Right lobe of liver (tissue), 4 donors: ENCODE measurements around the gene ZC3H11A.

Source experiments
- CTCF ChIP-seq, 4 donors: fragments of 200-600 bp in 3 of 4; fragments of 450-650 bp in 1 of 4; IDR thresholded peaks; one replicate each; pipeline versions ENCODE4 v1.5.1 to v1.8.0; 2016 to 2022; ENCODE audit warnings: antibody characterized with exemption in 4 of 4, mild to moderate bottlenecking in 2 of 4
- POLR2A ChIP-seq: fragments of 450-650 bp; IDR thresholded peaks from one replicate; pipeline ENCODE4 v1.6.1; 2017; ENCODE audit warnings: antibody characterized with exemption, mild to moderate bottlenecking
- donor health status: DM: no; HTN: no; CAD: no.
- donor health status: DM: no; HTN: no; CAD: no.
- donor health status: DM: no; HTN: yes; CAD: no.

GRCh38 chr1:203771901-203772301 is 23.5 kb upstream of the ZC3H11A start:
- no peak for TF ChIP-seq CTCF (IDR thresholded peaks at IDR 0.05)
- TF ChIP-seq POLR2A: no peak
